B cell (primary cell): Measurements from ENCODE around the gene HMG20B. TPM values are rescaled to one million over a fixed set of nuclear protein-coding genes. Genes with fewer than 3 reads are reported as not detected.
A peak's percentile ranks its signal among the peaks of the same experiment; 100 is the strongest.

Source experiments
- ATAC-seq: fragments of 200-7000 bp; cut with Tn5 transposase; one replicate; pipeline ENCODE4 v1.10.0; 2021; ENCODE audit warnings: low read depth, mild to moderate bottlenecking, moderate number of reproducible peaks, moderate library complexity
- CTCF ChIA-PET: fragments of 350-600 bp; sonication (Branson Sonifier 250); formaldehyde crosslinking; loops from one replicate; lab custom pipeline; 2021; ENCODE audit warnings: antibody characterized with exemption, inconsistent platforms; lab: Charles Lee
- POLR2A ChIA-PET: fragments of 350-600 bp; sonication (Branson Sonifier 250); formaldehyde crosslinking; loops from one replicate; lab custom pipeline; 2021; ENCODE audit warnings: antibody characterized with exemption; lab: Charles Lee
- DNase-seq: peaks from one replicate; pipeline ENCODE4 v3.0.0; 2013
- H2AFZ ChIP-seq: 2 replicates; pipeline ENCODE4 v1.6.1; 2012; ENCODE audit warnings: mild to moderate bottlenecking, low read depth, low read length; ENCODE audit not compliant: insufficient read depth, poor library complexity, severe bottlenecking
- H3K27ac ChIP-seq, 2 donors: 1 replicate in 1 of 2; 2 replicates in 1 of 2; pipeline ENCODE4 v1.5.1; 2012 to 2013; ENCODE audit warnings: low read length in 2 of 2, mild to moderate bottlenecking in 2 of 2, moderate library complexity in 1 of 2
- H3K27me3 ChIP-seq, 4 experiments: fragments of 200-600 bp in 1 of 4; sonication (generic) in 1 of 4; replicated peaks in 1 of 4; 1 replicate in 2 of 4; 2 replicates in 2 of 4; pipeline versions ENCODE4 v1.6.1 to v1.7.0; 2013 to 2016; ENCODE audit warnings: low read length in 3 of 4, mild to moderate bottlenecking in 2 of 4, mixed read lengths in 1 of 4, moderate library complexity in 1 of 4; ENCODE audit not compliant: insufficient read depth in 4 of 4, control insufficient read depth in 3 of 4; ENCODE audit errors: control extremely low read depth in 1 of 4
- H3K36me3 ChIP-seq, 2 experiments: replicated peaks in 1 of 2; 1 replicate in 1 of 2; 2 replicates in 1 of 2; pipeline versions ENCODE4 v1.6.1 to v1.7.1; 2013; ENCODE audit warnings: low read length in 1 of 2; ENCODE audit not compliant: insufficient read depth in 2 of 2, control insufficient read depth in 1 of 2; ENCODE audit errors: control extremely low read depth in 1 of 2, extremely low read depth in 1 of 2
- H3K4me1 ChIP-seq, 2 donors: fragments of 200-600 bp in 1 of 2; sonication (generic) in 1 of 2; 1 replicate in 1 of 2; 2 replicates in 1 of 2; pipeline versions ENCODE4 v1.5.1 to v1.6.1; 2013 to 2017; ENCODE audit warnings: low read length in 2 of 2; ENCODE audit not compliant: control insufficient read depth in 2 of 2, insufficient read depth in 2 of 2
- H3K4me2 ChIP-seq: replicated peaks from 2 replicates; pipeline ENCODE3; 2012; ENCODE audit warnings: mild to moderate bottlenecking, low read depth, low read length; ENCODE audit not compliant: poor library complexity, severe bottlenecking
- H3K4me3 ChIP-seq, 5 experiments: fragments of 200-600 bp in 1 of 5; sonication (generic) in 1 of 5; 1 replicate in 3 of 5; 2 replicates in 2 of 5; pipeline versions ENCODE4 v1.5.1 to v1.7.0; 2011 to 2016; ENCODE audit warnings: low read length in 4 of 5, mild to moderate bottlenecking in 4 of 5, low read depth in 2 of 5, control low read depth in 1 of 5, moderate library complexity in 1 of 5; ENCODE audit not compliant: insufficient read depth in 1 of 5; ENCODE audit errors: control extremely low read depth in 1 of 5, extremely low read depth in 1 of 5
- H3K79me2 ChIP-seq: fragments of 200-600 bp; sonication (generic); one replicate; pipeline ENCODE4 v1.6.0; 2016; ENCODE audit warnings: low read length; ENCODE audit not compliant: control insufficient read depth, insufficient read depth
- H3K9ac ChIP-seq: fragments of 200-600 bp; sonication (generic); 2 replicates; pipeline ENCODE4 v1.6.1; 2017; ENCODE audit warnings: mild to moderate bottlenecking, low read length, moderate library complexity
- H3K9me3 ChIP-seq, 3 donors: one replicate each; pipeline versions ENCODE4 v1.6.1 to v1.7.1; 2013; ENCODE audit warnings: low read length in 2 of 3; ENCODE audit not compliant: control insufficient read depth in 2 of 3, insufficient read depth in 1 of 3; ENCODE audit errors: control extremely low read depth in 1 of 3
- H4K20me1 ChIP-seq: 2 replicates; pipeline ENCODE4 v1.6.0; 2012; ENCODE audit warnings: mild to moderate bottlenecking, low read length; ENCODE audit not compliant: insufficient read depth, control insufficient read depth, poor library complexity, severe bottlenecking
- H3K27ac Mint-ChIP-seq: one replicate; pipeline ENCODE4 v1.8.0; 2021; ENCODE audit warnings: mixed read lengths
- H3K27me3 Mint-ChIP-seq: one replicate; pipeline ENCODE4 v1.8.0; 2021; ENCODE audit warnings: mixed read lengths
- H3K4me1 Mint-ChIP-seq: one replicate; pipeline ENCODE4 v1.8.0; 2021; ENCODE audit warnings: mixed read lengths
- H3K4me3 Mint-ChIP-seq: one replicate; pipeline ENCODE4 v1.8.0; 2021; ENCODE audit warnings: mixed read lengths
- H3K9me3 Mint-ChIP-seq: one replicate; pipeline ENCODE4 v1.8.0; 2022; ENCODE audit warnings: mixed read lengths; ENCODE audit not compliant: insufficient read depth
- CTCF ChIP-seq: fragments of 200-600 bp; IDR thresholded peaks from one replicate; pipeline ENCODE4 v1.8.0; 2022; ENCODE audit warnings: antibody characterized with exemption, mild to moderate bottlenecking
- EZH2 ChIP-seq: IDR thresholded peaks from 2 replicates; pipeline ENCODE4 v1.6.1; 2012; ENCODE audit warnings: borderline replicate concordance, low read depth, mild to moderate bottlenecking, moderate library complexity, low read length; ENCODE audit not compliant: insufficient read depth, poor library complexity, severe bottlenecking
- WGBS: methylation state at CpG from one replicate; pipeline ENCODE4 v1.1.5; 2013; ENCODE audit warnings: missing lambda C conversion rate; ENCODE audit not compliant: insufficient coverage; 5-methylcytosine and 5-hydroxymethylcytosine counted together
- intact Hi-C: fragments of 100-400 bp; cut with micrococcal nuclease; formaldehyde crosslinking; loops from one replicate; pipeline ENCODE4 v1.10.0; 2022
- polyA plus RNA-seq: library from polyadenylated mRNA; depleted of rRNA; stranded (reverse); fragments of >200 nt; gene quantifications from 2 replicates; pipeline ENCODE4 v1.2.3, GENCODE V29; 2012
- total RNA-seq, 2 donors: library from RNA; stranded (reverse); fragments of 120-200 nt in 1 of 2; gene quantifications; 1 replicate in 1 of 2; 2 replicates in 1 of 2; pipeline versions ENCODE4 v1.2.3 to v1.2.4, GENCODE V29; 2013 to 2022

HMG20B gene
- total and polyA plus RNA-seq, 2 donors (not counting 1 experiment from before 2014, with no cell fraction given), result 41.7 to 59.0 TPM

- no peak for DNase-seq
- H3K4me3 ChIP-seq, result peak overlapping the region; percentile 11 to 79 (median 74)
- WGBS, result 1% methylated on average over 57 of the region's 60 CpGs
Observed at GRCh38 chr19:3573162-3573857, 566 bp downstream of the HMG20B start.

More at GRCh38 chr19:3573162-3573857, 566 bp downstream of the HMG20B start:
- ChIA-PET POLR2A (no interaction called here), CTCF (interaction anchor here (0.6 to 1.0 kb wide), 2 partner anchors 19 to 831 kb away, joined by 3 to 5 read pairs; no protein-coding TSS in a partner anchor)
- peak overlapping the region; percentile 100 for H3K4me2 ChIP-seq
- H3K4me1 ChIP-seq, result peaks cover 12 to 18% of the 10 kb centered on the region in 2 donors
- peak overlapping the region; percentile 76 for H3K9ac ChIP-seq
- no peaks in the 10 kb centered on the region for H3K36me3 ChIP-seq
- peak overlapping the region; percentile 92 for H2AFZ ChIP-seq
- H3K4me3 Mint-ChIP-seq, result peak overlapping the region; percentile 86
- ATAC-seq, result peak; percentile 1
- H3K9me3 ChIP-seq, result peaks cover 0 to 15% (median 0%) of the 10 kb centered on the region in 3 donors
- intact Hi-C loops, result loop anchor here (5.0 kb wide), 1 partner anchor 189 kb away; the partner anchor contains the start of genes APBA3 and MRPL54
- H3K4me1 Mint-ChIP-seq, result peaks cover 16% of the 10 kb centered on the region
- H3K27ac ChIP-seq, result peak overlapping the region; percentile 34 to 57
- no peak overlapping the region for H3K27ac Mint-ChIP-seq
- H3K27me3 Mint-ChIP-seq, result no peaks in the 10 kb centered on the region
- H3K9me3 Mint-ChIP-seq, result no peaks in the 10 kb centered on the region
- no peaks in the 10 kb centered on the region for H3K79me2 ChIP-seq
- no peaks in the 10 kb centered on the region for H3K27me3 ChIP-seq
- peaks cover 7% of the 10 kb centered on the region for H4K20me1 ChIP-seq
- TF ChIP-seq CTCF, result no peak
- TF ChIP-seq EZH2, result no peak
